Renal pelvis (tissue), 4 donors: ENCODE data around the gene GABRD. TPM values are rescaled to one million over a fixed set of nuclear protein-coding genes. Genes with fewer than 3 reads are reported as not detected.
A peak's percentile ranks its signal among the peaks of the same experiment; 100 is the strongest.

ENCODE experiments used
- DNase-seq: peaks from one replicate; pipeline ENCODE4 v3.0.0-alpha.2; 2013
- polyA plus RNA-seq, 3 donors: library from polyadenylated mRNA; unstranded; fragments of 120-200 nt; gene quantifications; one replicate each; pipeline ENCODE4 v1.2.1, GENCODE V29; 2013; ENCODE audit not compliant: insufficient read length in 3 of 3

The GABRD gene
- polyA plus RNA-seq, 3 donors: 1.1 to 2.1 (median 1.4) TPM

DNA sequence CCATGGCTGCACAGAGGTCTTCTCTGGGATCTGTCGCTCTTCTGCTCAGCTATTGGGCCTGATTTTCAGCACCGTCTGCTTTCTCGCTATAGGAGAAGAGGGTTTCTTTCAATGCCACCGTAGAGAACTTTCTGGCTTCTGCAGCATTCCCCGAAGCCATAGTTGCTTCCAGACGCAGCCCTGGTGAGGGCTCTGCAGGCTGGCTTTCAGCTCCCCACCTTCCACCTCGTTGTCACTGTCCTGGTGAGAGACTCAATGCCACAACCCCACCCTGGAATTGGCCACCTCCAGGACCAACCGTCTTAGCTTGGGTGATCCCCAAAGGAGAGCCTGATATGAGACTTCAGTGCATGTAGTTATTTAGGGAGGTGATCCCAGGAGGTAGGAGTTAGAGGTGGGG is 19.1 kb downstream of the GABRD start:
- DNase-seq: no peak

DNA sequence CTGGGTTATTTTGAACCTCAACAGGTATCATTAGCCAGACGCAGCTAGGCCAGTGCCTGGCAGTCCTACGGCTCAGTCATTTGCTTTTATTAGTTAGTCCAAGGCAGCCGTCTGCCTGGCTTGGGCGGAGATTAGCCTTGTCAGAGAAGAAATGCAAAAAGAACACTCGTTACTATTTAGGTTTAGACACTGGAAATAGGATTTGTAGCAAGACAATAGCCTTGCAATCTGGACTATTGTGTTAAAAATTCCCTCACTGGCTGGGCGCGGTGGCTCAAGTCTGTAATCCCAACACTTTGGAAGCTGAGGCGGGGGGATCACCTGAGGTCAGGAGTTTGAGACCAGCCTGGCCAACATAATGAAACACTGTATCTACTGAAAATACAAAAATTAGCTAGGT is 20.1 kb downstream of the GABRD start:
- DNase-seq: no peak

DNA sequence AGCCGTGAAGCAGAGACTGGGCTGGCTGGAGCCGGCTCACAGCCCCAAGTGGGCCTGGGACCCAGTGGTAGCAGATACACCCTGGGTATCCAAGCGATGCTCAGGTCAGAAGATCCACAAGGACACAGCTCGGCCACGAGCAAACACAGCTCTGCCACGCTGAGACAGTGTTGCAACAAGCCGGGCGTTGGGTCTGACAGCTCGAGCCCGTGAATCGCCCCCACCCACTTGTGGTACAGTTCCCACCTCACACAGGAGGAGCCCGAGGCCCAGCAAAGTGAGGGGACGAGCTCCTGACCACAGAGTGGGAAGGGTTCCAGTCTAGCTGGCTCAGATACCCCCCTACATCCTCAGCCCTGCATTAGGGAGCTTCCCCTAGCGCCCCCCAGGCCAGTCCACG is 22.2 kb downstream of the GABRD start:
- no peak for DNase-seq

DNA sequence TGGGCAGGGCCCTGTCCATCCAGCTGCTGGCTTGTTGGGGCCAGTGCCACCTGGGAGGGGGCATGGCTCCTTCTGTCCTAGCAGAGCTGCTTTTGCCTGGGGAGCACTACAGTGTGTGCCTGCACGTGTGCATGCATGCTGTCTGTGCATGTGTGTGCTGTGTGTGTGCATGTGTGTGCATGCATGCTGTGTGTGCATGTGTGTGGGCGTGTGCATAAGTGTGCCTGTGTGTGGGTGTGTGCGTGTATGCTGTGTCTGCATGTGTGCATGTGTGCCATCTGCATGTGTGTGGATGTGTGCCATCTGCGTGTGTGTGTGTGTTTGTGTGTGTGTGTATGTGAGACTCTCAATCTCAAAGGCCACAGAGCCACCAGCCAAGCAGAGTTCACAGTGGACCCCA is 22.7 kb downstream of the GABRD start:
- no peak for DNase-seq

DNA sequence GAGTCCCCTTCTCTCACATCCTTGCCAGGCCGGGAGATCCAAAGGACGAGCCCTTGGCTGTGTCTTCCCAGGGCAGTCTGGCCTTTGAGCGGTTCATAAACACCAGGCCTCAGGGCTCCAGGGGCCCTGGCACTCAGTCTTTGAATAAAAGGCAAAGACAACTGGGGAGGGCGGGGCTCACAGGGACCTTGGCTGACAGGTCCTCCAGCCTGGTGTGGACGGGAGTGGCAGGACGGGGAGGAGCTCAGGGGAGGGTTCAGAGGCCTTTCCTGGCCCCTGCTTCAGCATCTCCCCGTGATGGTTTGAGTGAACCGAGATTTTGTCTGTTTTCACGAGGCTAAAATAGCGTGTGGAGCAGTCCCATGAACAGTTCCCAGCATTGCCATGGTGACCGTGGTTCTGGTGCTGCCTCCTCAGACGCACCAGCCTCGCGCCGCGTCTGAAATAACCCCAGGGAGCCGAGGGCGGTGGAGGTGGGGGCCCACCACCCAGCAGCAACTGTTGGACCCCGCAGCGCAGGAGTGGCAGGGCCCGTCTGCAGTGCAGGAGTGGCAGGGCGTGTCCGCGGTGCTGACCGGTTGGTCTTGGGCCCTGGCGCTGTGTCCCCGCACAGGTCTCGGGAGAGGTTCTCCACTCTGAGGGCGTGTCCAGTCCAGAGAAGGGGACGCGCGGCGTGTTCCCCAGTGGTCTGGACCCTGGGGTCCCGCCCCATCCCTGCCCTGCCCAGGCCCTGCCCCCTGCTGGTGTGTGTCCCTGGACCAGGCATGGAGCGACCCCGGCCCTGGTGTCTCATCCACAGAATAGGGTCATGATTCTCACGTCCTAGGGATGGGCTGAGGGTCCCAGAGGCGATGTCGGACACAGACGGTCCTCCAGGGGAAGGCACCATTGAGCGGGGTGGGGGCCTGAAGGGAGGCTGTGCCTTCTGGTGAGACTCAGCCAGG is 24.0 kb downstream of the GABRD start:
- DNase-seq: no peak

DNA sequence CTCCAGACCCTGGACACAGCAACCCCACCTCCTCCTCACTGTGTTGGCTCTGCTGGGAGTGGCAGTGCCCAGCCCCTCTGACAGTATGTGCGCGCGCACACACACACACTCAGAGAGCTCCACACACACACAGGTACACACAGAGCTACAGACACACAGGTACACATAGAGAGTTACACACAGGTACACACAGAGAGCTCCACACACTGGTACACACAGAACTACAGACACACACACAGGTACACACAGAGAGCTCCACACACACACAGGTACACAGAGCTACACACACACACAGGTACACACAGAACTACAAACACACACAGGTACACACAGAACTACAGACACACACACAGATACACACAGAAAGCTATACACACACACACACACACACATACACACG is 24.7 kb downstream of the GABRD start:
- no peak for DNase-seq

DNA sequence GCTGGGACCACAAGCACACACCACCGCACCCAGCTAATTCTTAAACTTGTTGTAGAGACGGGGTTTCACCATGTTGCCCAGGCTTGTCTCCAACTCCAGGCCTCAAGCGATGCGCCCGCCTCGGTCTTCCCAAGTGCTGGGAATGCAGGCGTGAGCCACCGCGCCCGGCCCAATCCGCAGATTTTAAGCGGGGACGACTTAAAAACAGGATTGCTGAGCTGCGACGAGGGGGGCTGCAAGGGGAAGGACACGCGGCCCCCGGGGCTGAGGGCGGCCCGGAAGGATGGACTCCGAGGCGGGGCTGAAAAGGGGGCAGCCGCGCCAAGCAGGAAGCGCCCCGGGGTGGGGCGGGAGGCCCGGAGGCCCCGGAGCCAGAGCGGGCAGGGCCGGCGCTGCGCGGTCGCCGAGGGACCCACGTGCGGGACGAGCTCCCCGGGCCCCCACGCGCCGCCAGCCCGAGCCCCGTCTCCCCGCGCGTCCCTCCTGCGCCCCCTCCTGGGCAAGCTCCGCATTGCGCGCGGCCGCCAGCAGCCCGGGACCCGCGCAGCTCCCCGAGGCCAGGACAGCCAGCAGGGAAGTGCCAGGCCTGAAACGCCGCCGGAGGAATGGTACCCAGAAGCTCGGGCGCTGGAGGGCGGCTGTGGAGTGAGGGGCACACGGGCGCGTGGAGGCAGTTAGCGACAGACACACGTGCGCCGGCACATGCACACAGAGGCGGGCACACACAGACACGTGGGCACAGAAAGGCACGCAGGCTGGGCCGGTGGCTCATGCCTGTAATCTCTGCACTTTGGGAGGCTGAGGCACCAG is 25.6 kb downstream of the GABRD start:
- peak; percentile 41 for DNase-seq

DNA sequence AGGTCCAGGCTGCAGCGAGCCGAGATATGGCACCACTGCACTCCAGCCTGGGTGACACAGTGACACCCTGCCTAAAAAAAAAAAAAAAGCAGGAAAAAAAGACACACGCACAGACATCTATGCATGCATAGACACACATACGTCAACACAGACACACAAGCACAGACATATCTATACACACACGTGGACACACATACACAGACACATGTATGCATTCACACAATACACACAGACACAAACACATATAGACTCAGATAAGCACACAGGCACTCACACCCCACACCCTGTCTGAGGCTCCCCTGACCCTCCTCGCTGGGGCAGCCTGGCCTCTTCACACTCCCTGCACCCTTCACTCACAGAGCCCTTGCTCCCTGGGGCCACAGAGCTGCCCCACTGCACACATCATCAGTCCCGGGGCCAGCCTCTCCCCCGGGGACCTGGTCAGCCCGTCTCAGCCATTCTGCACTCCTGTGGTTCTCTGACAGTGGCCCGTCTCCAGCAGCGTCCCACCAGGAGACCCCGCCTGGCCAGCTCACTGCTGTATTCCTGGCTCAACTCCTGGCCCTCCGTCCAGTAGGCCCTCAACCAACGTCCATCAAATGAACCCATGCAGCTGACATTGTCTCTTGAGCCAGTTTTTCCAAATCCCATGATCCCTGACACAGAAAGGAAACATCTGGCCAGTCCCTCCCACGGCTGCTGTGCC is 26.5 kb downstream of the GABRD start:
- DNase-seq: no peak

DNA sequence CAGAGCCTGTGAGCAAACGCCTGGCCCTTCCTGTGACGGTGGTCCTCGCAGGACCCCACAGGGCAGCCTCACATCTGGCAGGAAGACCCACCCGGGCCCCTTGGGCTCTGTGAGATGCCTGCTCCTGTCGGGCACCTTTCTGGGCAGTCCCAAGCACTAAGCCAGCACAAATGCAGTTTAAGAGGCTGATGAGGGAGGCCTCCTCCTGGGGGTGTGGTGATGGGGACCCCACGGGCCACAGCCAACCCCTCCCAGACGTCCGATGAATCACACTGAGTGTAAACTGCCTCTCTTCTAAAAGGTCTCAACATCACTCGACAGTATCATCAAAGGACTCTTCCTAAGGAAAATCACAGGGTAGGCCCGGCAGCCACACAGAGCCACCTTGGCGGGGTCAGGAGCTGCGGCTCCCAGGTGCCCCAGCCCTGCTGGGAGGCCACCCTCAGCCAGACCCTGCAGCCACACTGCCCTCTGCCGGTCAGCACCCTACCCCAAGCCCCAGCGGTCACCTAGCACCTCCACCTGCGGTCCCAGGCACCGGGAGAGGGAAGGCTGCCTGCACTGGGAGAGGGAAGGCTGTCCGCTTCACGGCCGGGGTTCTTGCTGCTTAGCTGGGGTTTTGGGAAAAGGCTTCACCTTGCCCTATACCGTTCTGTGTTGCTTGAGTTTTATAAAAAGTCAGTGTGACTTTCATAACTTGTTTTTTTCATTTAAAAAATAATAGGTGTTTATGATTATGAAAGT is 27.2 kb downstream of the GABRD start:
- peak; percentile 39 for DNase-seq

DNA sequence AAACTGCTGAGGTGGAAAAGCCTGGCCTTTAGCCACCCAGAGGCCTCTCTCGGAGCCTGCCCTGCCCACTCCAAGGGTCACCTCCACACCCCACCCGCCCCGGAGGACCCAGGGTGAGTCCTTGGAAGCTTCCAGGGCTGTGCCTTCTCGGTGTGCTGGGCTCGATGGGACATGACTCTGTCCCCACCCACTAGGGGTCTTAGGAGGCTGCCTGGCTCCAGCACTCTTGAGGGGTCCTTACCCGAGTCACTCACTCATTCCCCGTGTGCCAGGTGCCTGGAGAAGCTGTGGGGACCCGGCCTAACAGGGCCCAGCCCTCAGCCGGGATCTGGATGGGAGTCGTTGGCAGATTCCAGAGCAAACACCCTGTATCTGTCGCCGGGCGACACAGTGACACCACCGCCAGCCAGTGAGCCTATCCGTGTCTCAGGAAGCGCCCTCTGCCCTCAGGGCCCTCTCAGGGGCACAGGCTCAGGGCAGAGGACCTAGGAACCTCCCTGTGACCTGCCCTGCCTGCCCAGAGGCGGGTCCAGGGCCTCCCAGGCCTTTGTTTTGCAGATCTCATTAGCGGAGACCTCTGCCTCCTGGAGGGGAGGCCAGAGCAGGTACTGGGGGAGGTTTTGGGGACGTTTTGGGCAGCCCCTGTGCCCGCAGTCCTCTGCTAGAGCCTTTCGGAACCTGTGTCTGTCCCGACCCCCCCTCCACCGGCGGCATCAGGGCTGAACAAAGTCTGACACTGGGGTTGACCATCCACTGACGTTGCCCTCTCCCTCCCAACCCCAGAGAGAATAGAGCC is 28.0 kb downstream of the GABRD start:
- no peak for DNase-seq

DNA sequence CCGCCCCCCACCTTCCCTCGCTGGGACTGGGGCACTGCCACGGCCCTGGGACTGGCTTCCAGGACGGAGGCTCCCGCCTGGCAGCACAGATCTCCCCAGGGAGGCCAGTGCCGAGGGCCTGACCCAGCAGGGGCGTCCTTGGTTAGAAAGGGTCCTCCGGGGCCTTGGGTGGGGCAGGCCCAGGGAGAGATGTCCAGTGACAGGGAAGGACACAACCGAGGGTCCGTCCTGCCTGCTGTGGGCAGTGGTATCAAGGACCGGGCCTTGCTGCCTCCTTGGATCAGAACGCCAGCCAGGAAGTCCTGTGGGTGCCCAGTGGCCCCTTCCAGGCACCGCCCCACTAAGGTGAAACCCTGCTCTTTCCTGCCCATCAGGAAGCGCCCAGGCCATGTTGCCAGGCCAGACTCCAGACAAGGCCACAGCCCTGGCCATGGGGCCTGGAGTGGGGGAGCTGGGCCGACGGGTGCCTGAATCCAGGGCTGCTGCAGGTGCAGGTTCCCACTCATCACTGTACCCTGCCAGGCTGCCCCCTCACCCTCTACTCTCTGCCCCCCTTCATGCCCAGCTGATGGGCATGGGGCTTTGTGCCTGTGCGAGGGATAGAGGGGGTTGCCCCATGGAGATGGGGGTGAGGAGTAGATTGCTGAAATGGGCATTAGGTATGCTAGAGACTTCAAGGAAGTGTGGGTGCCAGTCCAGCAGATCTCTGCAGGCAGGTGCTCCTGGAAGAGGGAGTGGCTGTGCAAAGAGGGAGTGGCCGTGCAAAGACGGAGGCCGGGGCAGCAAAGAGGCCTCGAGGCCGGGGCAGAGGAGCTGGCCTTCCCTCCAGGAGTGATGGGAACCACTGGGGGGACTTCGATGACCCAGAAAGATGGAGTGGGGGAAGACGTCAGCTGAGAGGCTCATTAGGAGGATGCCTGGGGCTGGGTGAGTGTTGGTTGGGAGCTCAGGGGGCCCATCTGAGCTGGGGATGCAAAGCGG is 28.9 kb downstream of the GABRD start:
- DNase-seq: no peak

DNA sequence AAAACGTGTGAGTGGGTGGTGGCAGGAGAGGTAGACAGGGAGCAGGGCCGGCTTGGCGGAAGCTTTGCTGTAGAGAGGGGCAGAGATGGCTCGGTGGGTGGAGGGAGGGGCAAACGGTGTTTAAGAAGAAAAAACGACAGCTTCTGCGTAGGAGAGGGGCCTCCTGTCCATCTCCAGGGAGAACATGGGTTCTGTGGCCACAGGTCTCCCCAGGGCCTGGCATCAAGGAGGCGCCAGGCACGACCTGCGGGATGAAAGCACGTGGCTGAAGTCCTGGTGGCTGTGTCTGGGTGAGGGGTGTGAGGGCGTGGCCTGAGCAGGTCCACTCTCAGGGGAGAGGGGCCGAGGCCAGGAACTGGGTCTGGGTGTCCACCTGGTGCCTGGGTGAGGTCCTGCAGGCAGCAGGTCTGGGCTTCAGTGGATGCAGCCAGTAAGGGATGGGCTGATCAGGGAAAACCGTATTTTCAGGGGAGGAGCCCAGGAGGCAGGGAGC is 30.1 kb downstream of the GABRD start:
- no peak for DNase-seq

DNA sequence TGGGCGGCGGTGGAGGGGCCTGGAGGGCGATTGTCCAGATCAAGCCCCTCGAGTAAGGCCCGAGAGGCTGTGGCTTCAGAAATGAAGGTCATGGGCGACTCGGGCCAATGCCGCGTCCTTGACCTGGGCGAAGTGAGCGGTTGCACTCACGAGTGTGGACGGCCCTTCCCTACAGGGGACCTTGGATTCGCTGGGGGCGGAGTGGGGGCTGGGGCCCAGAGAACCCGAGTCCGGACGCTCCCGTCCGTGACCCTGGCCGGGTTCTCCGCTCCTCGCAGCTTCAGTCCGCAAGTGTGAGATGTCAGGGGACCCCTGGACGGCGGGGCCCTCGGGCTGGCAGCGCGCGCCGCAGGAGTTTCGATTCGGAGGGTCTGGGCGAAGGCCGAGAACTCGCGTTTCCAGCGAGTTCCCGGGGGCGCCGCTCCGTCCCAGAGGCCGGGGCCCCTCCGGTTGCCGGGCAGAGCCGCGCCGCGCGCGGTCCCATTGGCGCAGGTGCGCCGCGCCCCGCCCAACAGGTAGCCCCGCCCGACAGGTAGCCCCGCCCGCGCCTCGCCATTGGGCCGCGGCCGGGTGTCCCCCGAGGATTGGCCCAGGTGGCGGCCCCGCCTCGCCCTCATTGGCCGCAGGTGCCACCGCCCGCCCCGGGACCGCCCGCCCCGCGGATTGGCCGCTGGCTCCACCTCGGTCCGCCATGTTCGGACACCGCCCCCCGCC is 30.7 kb downstream of the GABRD start, which contains the start of gene PRKCZ:
Gene PRKCZ (plus strand): TSS at position 694 of the 714 bp plus-strand sequence. CDS start 220 bp downstream, outside the sequence.
- DNase-seq: peak; percentile 87

DNA sequence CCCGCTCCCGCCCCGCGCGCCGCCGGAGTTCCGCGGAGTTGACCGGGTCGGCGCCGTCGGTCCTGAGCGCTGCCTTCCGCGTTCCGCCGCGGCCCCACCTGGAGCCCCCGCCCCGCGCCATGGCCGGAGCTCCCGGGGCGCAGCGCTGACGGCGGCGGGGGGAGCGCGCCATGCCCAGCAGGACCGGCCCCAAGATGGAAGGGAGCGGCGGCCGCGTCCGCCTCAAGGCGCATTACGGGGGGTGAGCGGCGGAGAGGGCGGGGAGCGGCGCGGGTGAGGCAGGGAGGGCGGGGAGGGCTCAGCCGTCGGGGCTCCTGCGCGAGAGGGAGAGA is 31.3 kb downstream of the GABRD start:
- no peak for DNase-seq

DNA sequence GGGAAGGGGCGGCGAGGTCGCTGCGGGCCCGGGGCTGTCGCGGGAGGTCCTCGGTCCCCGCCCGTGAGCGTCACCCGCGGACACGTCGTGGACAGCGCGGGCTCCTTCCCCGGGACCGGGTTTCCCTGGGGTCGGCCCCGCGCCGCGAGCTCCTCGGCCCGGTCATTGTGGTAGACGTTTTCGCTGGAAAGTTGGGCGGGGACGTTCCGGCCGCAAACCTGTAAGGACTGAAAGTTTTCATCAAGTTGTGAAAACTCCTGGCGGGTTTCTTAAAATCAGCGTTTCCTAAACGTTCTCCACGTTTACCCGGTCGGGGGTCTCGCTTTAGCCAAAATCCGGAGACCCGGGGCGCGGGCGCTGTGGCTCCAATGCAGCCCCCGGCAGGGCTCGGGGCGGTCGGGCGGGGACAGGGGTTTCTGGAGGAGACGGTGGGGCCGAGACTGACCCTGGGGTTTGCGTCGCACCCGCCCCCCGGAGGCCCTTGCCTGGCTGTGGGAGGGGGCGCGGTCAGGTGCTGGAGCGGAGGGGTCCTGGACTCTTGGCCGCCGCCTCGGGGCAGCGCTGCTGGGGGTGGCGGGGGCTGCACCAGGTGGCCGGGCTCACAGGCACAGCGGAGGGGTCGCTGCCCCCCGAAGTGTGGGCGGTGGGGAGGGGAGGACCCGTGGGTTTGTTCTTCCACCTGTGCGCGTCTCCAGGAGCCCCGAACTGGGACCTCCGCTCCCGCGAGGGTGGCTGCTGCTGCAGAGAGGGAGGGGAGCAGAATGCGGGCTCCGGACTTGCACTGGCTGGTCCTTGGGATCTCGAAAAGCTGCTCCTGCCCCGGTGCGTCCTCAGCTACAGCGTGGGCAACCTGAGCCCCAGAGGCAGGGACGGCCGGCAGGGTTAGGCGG is 31.9 kb downstream of the GABRD start:
- DNase-seq: no peak

DNA sequence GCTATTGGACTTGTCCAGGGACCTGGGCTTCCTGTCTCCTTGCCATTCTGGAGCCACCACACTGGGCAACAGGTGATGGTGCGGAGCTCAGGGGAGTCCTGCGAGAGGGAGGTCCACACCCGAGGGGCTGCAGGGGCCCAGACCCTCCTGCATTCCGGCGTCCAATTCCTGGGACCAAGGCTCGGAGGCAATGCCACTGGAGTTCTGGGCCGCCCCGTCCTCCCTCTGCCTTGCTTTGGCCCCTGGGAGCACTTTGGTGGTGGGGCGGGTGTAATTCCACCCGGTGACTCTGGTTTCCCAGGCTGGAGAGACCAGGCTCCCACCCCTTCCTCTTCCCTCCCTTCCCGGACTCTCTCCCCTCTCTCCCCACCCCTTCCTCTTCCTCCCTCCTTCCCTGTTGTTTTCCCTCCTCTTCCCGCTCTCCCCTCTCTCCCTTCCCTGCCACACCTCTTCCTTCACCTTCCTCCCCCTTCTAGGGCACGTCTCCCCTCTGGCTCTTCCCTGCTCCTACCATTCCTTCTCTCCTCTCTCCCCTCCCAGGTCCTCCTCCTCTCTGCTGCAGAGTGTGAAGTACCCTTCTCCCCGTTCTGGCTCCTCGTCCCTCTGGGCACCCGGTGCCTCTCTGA is 33.0 kb downstream of the GABRD start:
- no peak for DNase-seq

DNA sequence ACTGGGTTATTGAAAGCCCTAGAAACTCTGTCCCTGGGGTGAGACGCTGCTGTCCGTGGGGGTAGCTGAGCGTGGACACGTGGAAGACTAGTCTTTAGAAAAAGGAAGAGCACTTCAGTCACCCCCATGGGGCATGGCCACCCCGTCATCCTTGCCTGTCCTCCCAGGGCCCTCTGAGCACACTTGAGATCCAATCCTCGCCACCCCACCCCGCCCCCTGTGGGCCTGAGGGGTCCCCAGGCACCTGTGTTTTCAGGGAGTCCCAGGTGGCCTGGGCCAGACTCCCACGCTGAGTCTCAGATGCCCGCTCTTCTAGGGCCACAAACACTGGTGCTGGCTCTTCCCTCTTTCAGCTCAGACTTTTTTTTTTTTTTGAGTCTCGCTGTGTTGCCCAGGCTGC is 33.6 kb downstream of the GABRD start:
- DNase-seq: no peak
